AG09309 (cell line): ENCODE results near the gene SRD5A1.

Experiments used
- DNase-seq: peaks from one replicate; pipeline ENCODE4 v3.0.0-alpha.2; 2010; ENCODE audit warnings: low read depth
- H3K4me3 ChIP-seq: 2 replicates; pipeline ENCODE4 v1.5.1; 2011; ENCODE audit warnings: mild to moderate bottlenecking, low read depth, low read length, moderate library complexity; ENCODE audit not compliant: control insufficient read depth
- TF ChIP-seq, protein P1 (sequence below): IDR thresholded peaks from 2 replicates; pipeline ENCODE4 v1.5.1; 2011; ENCODE audit warnings: mild to moderate bottlenecking, low read depth, low read length, inconsistent platforms; ENCODE audit not compliant: insufficient read depth, control insufficient read depth; ENCODE audit errors: missing control alignments

The SRD5A1 gene

DNA sequence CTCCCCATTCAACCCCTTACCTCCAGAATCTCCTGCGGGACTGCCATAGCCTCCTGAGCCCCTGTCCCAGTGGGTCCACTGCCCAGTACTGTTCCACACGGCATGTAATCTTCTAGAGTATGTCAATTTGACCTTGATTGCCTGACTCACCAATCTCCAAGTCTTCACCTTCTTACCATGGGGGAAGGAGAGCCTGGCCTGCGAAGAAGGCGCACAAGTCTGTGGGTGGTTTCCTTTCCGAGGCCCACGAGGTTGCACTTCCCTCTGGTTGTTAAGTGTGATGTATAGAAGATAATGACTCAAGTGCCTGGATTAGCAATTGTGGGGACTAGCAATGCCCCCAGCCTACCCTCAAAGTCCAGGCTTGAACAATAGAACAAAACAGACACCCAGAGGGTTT, 71.8 kb downstream of the SRD5A1 start:
- TF ChIP-seq, protein P1, sequence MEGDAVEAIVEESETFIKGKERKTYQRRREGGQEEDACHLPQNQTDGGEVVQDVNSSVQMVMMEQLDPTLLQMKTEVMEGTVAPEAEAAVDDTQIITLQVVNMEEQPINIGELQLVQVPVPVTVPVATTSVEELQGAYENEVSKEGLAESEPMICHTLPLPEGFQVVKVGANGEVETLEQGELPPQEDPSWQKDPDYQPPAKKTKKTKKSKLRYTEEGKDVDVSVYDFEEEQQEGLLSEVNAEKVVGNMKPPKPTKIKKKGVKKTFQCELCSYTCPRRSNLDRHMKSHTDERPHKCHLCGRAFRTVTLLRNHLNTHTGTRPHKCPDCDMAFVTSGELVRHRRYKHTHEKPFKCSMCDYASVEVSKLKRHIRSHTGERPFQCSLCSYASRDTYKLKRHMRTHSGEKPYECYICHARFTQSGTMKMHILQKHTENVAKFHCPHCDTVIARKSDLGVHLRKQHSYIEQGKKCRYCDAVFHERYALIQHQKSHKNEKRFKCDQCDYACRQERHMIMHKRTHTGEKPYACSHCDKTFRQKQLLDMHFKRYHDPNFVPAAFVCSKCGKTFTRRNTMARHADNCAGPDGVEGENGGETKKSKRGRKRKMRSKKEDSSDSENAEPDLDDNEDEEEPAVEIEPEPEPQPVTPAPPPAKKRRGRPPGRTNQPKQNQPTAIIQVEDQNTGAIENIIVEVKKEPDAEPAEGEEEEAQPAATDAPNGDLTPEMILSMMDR = no peak
- H3K4me3 ChIP-seq = no peak overlapping the region
- no peak for DNase-seq

DNA sequence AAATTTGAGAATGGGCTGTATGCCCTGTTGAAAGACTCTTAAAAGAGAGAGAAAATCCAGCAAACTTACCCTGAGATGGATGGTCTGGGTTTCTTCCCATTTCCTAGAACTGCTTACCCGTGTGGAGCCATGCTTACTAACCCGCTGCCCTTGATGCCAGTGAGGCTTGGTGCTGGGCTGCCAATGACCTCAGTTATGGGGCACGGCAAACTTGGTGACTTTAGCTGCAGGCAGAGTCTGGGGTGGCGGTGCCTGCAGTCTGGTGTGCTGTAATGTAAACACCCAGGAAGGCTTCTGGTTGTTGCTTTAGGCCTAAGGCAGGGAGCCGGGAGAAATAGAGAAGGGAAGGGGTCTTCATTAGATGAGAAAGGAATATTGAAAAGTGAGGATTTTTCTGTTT, 72.7 kb downstream of the SRD5A1 start:
- no peak overlapping the region for H3K4me3 ChIP-seq
- TF ChIP-seq, protein P1 = no peak
- DNase-seq = no peak

DNA sequence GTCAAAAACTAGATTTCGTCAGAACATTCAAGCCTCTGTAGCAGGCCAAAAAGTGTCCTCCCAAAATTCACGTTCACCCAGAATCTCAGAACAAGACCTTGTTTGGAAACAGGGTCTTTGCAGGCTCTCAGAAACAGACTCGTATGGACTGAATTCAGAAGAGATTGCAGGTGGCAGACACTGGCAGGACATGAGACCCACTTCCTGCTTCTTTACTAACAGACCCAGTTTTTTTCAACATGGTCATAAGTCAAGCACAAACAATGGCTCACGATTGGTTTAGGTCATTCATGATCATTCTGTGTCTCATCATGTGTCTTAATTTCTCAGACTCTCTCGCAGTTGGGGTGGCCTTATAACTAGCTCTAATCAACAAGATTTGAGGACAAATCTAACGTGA, 74.6 kb downstream of the SRD5A1 start:
- H3K4me3 ChIP-seq = no peak overlapping the region
- DNase-seq = no peak
- TF ChIP-seq, protein P1 = no peak

DNA sequence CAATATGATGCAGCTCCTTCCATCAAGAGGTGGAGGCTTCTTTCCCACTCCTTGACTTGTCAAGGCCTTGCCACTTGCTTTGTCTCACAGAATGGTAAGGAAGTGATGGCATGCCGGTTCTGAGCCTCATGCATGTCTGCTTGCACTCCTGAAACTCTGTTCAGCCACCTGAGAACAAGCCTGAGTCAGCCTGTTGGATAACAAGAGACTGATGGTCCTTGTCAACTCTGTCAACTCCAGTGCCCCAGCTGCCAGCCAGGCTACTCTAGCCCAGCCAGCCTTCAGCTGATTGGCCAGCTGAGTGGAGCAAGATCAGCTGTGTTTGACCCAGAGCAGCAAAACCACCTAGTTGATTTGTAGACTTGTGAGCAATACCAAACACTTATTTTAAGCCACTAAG, 75.6 kb downstream of the SRD5A1 start:
- DNase-seq = no peak
- TF ChIP-seq, protein P1 = no peak
- H3K4me3 ChIP-seq = no peak overlapping the region

DNA sequence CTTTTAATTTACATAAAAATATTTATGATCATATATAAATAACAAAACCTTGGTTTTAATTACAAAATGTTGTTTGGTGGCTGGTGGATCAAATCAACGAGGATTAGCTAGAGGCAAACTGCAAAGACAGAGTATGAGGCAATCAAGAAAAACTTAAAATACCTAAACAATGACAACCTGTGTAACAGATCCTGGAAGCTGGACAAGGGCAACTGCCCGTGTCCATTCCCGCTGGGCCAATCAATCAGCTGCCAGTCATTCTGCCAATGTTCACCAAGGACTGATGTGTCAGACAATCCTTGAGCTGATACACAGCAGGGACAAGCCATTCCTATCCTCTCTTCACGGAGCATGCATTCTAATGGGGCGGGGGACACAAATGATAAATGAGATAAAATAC, 76.8 kb downstream of the SRD5A1 start:
- H3K4me3 ChIP-seq = no peak overlapping the region
- TF ChIP-seq, protein P1 = no peak
- DNase-seq = no peak

DNA sequence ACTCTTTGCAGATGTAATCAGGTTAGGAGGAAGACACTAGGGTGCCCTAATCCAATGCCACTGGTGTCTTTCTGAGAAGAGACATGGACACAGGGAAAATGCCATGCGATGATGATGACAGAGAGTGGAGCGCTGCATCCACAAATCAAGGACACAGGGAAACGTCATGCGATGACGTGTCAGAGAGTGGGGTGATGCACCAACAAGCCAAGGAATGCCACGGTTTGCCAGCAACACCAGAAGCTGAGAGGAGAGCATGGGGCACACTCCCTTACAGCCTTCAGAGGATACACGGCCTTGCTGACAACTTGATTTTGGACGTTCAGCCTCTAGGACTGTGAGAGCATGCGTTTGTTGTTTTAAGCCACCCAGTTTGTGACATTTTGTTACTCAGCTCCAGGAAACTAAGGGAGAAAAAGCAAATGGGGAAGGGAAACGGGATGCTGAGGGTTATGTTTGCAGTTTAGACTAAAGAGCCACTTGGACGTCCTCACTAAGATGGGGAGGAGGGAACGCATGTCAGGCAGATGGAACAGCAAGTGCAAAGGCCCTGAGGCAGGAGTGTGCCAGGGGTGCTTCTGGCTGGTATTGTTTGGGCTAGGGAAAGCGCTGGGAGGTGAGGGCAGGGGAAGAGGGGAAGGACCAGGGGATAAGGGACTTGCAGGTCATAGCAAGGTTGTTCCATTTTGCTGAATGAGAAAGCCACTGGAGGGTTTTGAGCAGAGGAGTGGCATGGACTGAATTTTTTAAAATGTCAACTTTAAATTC, 77.5 kb downstream of the SRD5A1 start:
- H3K4me3 ChIP-seq = no peak overlapping the region
- TF ChIP-seq, protein P1 = no peak
- no peak for DNase-seq
